Measurements from ENCODE around the gene MED28.

DNA sequence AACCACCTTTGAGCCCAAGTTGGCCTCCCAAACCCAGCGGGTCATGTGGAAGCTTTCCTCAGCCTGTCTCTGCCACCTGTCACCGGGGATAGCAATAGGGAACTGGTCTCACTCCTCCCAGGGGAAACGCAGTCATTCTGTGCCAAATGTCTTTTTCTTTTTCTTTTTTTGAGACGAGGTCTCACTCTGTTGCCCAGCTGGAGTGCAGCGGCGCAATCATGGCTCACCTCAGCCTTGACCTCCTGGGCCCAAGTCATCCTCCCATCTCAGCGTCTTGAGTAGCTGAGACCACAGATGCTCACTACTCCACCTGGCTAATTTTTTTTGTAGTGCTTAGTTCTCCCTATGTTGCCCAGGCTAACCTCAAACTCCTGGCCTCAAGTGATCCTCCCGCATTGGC is 40.3 kb downstream of the MED28 start:
- TF ChIP-seq, protein P1, sequence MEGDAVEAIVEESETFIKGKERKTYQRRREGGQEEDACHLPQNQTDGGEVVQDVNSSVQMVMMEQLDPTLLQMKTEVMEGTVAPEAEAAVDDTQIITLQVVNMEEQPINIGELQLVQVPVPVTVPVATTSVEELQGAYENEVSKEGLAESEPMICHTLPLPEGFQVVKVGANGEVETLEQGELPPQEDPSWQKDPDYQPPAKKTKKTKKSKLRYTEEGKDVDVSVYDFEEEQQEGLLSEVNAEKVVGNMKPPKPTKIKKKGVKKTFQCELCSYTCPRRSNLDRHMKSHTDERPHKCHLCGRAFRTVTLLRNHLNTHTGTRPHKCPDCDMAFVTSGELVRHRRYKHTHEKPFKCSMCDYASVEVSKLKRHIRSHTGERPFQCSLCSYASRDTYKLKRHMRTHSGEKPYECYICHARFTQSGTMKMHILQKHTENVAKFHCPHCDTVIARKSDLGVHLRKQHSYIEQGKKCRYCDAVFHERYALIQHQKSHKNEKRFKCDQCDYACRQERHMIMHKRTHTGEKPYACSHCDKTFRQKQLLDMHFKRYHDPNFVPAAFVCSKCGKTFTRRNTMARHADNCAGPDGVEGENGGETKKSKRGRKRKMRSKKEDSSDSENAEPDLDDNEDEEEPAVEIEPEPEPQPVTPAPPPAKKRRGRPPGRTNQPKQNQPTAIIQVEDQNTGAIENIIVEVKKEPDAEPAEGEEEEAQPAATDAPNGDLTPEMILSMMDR (conservative IDR thresholded peaks at IDR 0.05; ENCODE audit: low read length): no peak
- TF ChIP-seq EZH2phosphoT487 (IDR thresholded peaks at IDR 0.05; ENCODE audit: borderline replicate concordance): no peak
